GM23338 (cell line): ENCODE measurements around the gene CNGA4.

ENCODE experiments used
- CTCF ChIP-seq, 2 experiments: fragments of 200-600 bp in 1 of 2; sonication (generic) in 1 of 2; conservative IDR thresholded peaks; 2 replicates each; pipeline versions ENCODE4 v1.5.1 to v1.6.1; 2016 to 2017; ENCODE audit warnings: antibody characterized with exemption in 2 of 2, low read depth in 2 of 2, mild to moderate bottlenecking in 2 of 2, moderate library complexity in 1 of 2
- EZH2 ChIP-seq: fragments of 200-600 bp; sonication (generic); IDR thresholded peaks from one replicate; pipeline ENCODE4 v1.8.0; 2017; ENCODE audit warnings: antibody characterized with exemption, mild to moderate bottlenecking, low read depth; ENCODE audit not compliant: unreplicated experiment

- TF ChIP-seq EZH2 (no peak), CTCF (conservative IDR thresholded peaks at IDR 0.05; ENCODE audit: low read depth in 2 of 2) (no peak)
These were observed 13.9 kb upstream of the CNGA4 start for GRCh38 chr11:6225024-6225423.
